Endothelial cell of umbilical vein (primary cell): Measurements from ENCODE around the gene RTL5. TPM values are rescaled to one million over a fixed set of nuclear protein-coding genes. Genes with fewer than 3 reads are reported as not detected.

Source experiments
- BruUV-seq: library from RNA; stranded (reverse); fragments of 400-500 nt; replicated peaks from 2 replicates; lab custom pipeline; 2021; lab: Mats Ljungman, UMichigan
- CTCF ChIA-PET: fragments of 300-600, 350-600 bp; sonication (Branson Sonifier 250); formaldehyde crosslinking; loops from one replicate; lab custom pipeline; 2021; ENCODE audit warnings: antibody characterized with exemption, inconsistent platforms; lab: Charles Lee
- POLR2A ChIA-PET: fragments of 300-600, 350-600 bp; sonication (Branson Sonifier 250); formaldehyde crosslinking; loops from one replicate; lab custom pipeline; 2021; ENCODE audit warnings: antibody characterized with exemption, inconsistent platforms; lab: Charles Lee
- DNase-seq: peaks from one replicate; pipeline ENCODE4 v3.0.0-alpha.2; 2011; ENCODE audit warnings: low read depth, low spot score
- FAIRE-seq: peaks from 2 replicates; lab custom pipeline; 2011; peaks lifted over from hg19 to GRCh38; lab: Jason Lieb, UNC
- H2AFZ ChIP-seq: 2 replicates; pipeline ENCODE4 v1.6.0; 2012; ENCODE audit warnings: low read depth, low read length, control low read depth, inconsistent platforms
- H3K27ac ChIP-seq: 2 replicates; pipeline ENCODE4 v1.5.1; 2011; ENCODE audit warnings: low read depth, mild to moderate bottlenecking, control low read depth, low read length, moderate library complexity; ENCODE audit not compliant: insufficient read depth
- H3K27me3 ChIP-seq, 2 experiments: 2 replicates each; pipeline versions ENCODE4 v1.6.0 to v1.6.1; 2011; ENCODE audit warnings: low read length in 2 of 2, mixed read lengths in 1 of 2; ENCODE audit not compliant: control insufficient read depth in 2 of 2, insufficient read depth in 2 of 2
- H3K36me3 ChIP-seq, 2 experiments: 2 replicates in 1 of 2; 3 replicates in 1 of 2; pipeline ENCODE4 v1.5.1; 2011; ENCODE audit warnings: low read length in 2 of 2, mild to moderate bottlenecking in 1 of 2, moderate library complexity in 1 of 2; ENCODE audit not compliant: control insufficient read depth in 2 of 2, insufficient read depth in 2 of 2; ENCODE audit errors: extremely low read depth in 1 of 2
- H3K4me1 ChIP-seq: 3 replicates; pipeline ENCODE4 v1.5.1; 2011; ENCODE audit warnings: mild to moderate bottlenecking, low read length; ENCODE audit not compliant: control insufficient read depth, insufficient read depth; ENCODE audit errors: extremely low read depth
- H3K4me2 ChIP-seq: 2 replicates; pipeline ENCODE4 v1.6.1; 2011; ENCODE audit warnings: low read length, control low read depth, mixed read lengths; ENCODE audit not compliant: insufficient read depth
- H3K4me3 ChIP-seq, 3 experiments: fragments of 200-600 bp in 1 of 3; sonication (generic), shearing (Covaris generic) in 1 of 3; replicated peaks in 1 of 3; 2 replicates each; pipeline ENCODE4 v1.5.1; 2011 to 2016; ENCODE audit warnings: control low read depth in 3 of 3, low read length in 3 of 3, mild to moderate bottlenecking in 2 of 3, inconsistent platforms in 1 of 3, low read depth in 1 of 3, moderate library complexity in 1 of 3; ENCODE audit not compliant: insufficient read depth in 1 of 3
- H3K79me2 ChIP-seq: 2 replicates; pipeline ENCODE4 v1.6.0; 2012; ENCODE audit warnings: low read length, inconsistent platforms; ENCODE audit not compliant: control insufficient read depth, insufficient read depth
- H3K9ac ChIP-seq: replicated peaks from 2 replicates; pipeline ENCODE3; 2011; ENCODE audit warnings: low read length, control low read depth; ENCODE audit not compliant: insufficient read depth; ENCODE audit errors: extremely low read depth
- H3K9me1 ChIP-seq: replicated peaks from 3 replicates; pipeline ENCODE4 v1.6.0; 2011; ENCODE audit warnings: mild to moderate bottlenecking, low read length; ENCODE audit not compliant: control insufficient read depth, insufficient read depth; ENCODE audit errors: extremely low read depth
- H3K9me3 ChIP-seq: replicated peaks from 2 replicates; pipeline ENCODE4 v1.5.1; 2012; ENCODE audit warnings: low read length, inconsistent platforms; ENCODE audit not compliant: control insufficient read depth, insufficient read depth
- H4K20me1 ChIP-seq: replicated peaks from 2 replicates; pipeline ENCODE3; 2011; ENCODE audit warnings: mild to moderate bottlenecking, low read length; ENCODE audit not compliant: control insufficient read depth, insufficient read depth; ENCODE audit errors: extremely low read depth
- CTCF ChIP-seq, 2 donors: IDR thresholded peaks; 1 replicate in 1 of 2; 2 replicates in 1 of 2; pipeline ENCODE4 v1.5.1; 2011; ENCODE audit warnings: low read length in 2 of 2, mild to moderate bottlenecking in 2 of 2, moderate library complexity in 2 of 2, control low read depth in 1 of 2, inconsistent platforms in 1 of 2, low read depth in 1 of 2; ENCODE audit not compliant: insufficient read depth in 1 of 2; ENCODE audit errors: extremely low read depth in 1 of 2
- EZH2 ChIP-seq: IDR thresholded peaks from 2 replicates; pipeline ENCODE4 v1.6.1; 2012; ENCODE audit warnings: borderline replicate concordance, low read depth, mild to moderate bottlenecking, moderate library complexity, low read length, inconsistent platforms; ENCODE audit not compliant: severe bottlenecking
- FOS ChIP-seq: IDR thresholded peaks from 2 replicates; pipeline ENCODE4 v1.6.1; 2011; ENCODE audit warnings: mild to moderate bottlenecking, low read length, moderate library complexity, borderline replicate concordance; ENCODE audit not compliant: insufficient read depth
- GATA2 ChIP-seq: IDR thresholded peaks from 2 replicates; pipeline ENCODE4 v1.7.0; 2011; ENCODE audit warnings: low read depth, mild to moderate bottlenecking, moderate library complexity, mixed read lengths, low read length; ENCODE audit not compliant: insufficient read length, insufficient read depth
- JUN ChIP-seq: IDR thresholded peaks from 2 replicates; pipeline ENCODE4 v1.6.1; 2011; ENCODE audit warnings: borderline replicate concordance, low read depth; ENCODE audit not compliant: insufficient read length, insufficient read depth
- MAX ChIP-seq: IDR thresholded peaks from 2 replicates; pipeline ENCODE4 v1.6.1; 2011; ENCODE audit not compliant: insufficient read depth, insufficient read length
- MYC ChIP-seq: IDR thresholded peaks from one replicate; pipeline ENCODE4 v1.6.1; 2011; ENCODE audit warnings: mild to moderate bottlenecking, low read depth, low read length
- POLR2A ChIP-seq: IDR thresholded peaks from 2 replicates; pipeline ENCODE4 v1.6.1; 2012; ENCODE audit warnings: low read depth, mild to moderate bottlenecking, control low read depth, low read length
- POLR2AphosphoS5 ChIP-seq: IDR thresholded peaks from 2 replicates; pipeline ENCODE4 v1.6.1; 2012; ENCODE audit warnings: low read depth, mild to moderate bottlenecking, control low read depth, low read length, moderate library complexity; ENCODE audit not compliant: insufficient read depth
- dilution Hi-C: fragments of 300-500 bp; cut with MboI; formaldehyde crosslinking; loops from one replicate; pipeline ENCODE4 v1.15.0; 2019; ENCODE audit warnings: low sequenced_read_pairs; ENCODE audit not compliant: extremely low pct_ligation_motif_present
- intact Hi-C: fragments of 100-400 bp; cut with micrococcal nuclease; formaldehyde crosslinking; loops from one replicate; pipeline ENCODE4 v1.10.0; 2022
- polyA plus RNA-seq, 4 experiments: library from polyadenylated mRNA; depleted of rRNA in 3 of 4; stranded (reverse) in 3 of 4; unstranded in 1 of 4; fragments of >200 nt; gene quantifications; 2 replicates each; pipeline versions ENCODE4 v1.2.1 to v1.2.3, GENCODE V29; 2011 to 2012; ENCODE audit warnings: missing spikeins in 1 of 4
- total RNA-seq: library from RNA; stranded (reverse); gene quantifications from 2 replicates; pipeline ENCODE4 v1.2.3, GENCODE V29; 2021

RTL5 gene
- total and polyA plus RNA-seq, 2 donors (not counting 3 experiments of a cell fraction or from before 2014, with no cell fraction given), result 1.0 to 1.7 TPM

DNA sequence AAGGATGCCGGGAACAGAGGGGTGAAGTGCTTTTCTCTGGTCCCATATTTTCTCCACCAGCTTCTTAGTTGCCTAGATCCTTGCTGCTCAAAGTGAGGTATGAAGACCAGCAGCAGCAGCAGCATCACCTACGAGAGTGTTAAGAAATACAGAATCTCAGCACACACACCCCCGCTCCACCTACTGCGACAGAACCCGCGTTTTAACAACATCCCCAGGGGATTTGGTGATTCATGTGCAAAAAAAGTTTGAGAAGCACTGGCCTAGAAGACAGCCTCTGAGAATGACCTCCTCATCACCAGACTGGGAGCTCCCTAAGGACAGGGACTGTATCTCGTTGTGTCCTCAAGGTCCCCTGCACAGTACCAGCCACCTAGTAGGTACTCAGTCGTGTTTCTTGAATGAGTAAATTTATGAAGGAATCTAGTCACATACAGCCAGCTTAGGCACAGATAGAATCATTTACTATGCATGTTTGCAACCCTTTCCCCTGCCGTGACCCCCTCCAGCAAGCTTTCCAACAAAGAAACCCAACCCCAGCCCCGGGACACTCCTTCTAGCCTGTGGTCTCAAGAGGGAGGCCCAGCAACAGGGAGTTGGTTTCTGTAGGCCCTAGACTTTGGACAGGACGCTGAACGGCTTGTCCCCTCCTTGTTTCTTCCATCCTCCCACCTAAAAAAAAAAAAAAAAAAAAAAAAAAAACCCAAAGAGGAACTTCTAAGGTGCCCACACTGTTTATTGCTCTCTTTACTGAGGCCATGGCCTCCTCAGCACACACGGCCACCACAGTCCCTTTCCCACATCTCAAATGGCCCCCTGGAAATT lies 21.5 kb downstream of the RTL5 start:
- BruUV-seq, result no TSS peak
- intact Hi-C loops, result no loop called here
- no peak for DNase-seq
- Histone ChIP-seq H4K20me1 (no peaks in the 10 kb centered on the region), H3K4me1 (no peaks in the 10 kb centered on the region), H3K27me3 (no peaks in the 10 kb centered on the region), H3K4me2 (no peak overlapping the region), H3K27ac (no peak overlapping the region), H3K79me2 (peaks cover 24% of the 10 kb centered on the region), H3K9me1 (no peaks in the 10 kb centered on the region), H3K36me3 (no peaks in the 10 kb centered on the region), H3K9ac (no peak overlapping the region), H3K9me3 (no peaks in the 10 kb centered on the region), H3K4me3 (no peak overlapping the region), H2AFZ (no peak overlapping the region)
- CTCF ChIA-PET, result no interaction called here
- FAIRE-seq, result no peak
- dilution Hi-C loops, result no loop called here
- POLR2A ChIA-PET, result no interaction called here
- TF ChIP-seq MYC (no peak), POLR2AphosphoS5 (no peak), CTCF (IDR thresholded peaks at IDR 0.05; ENCODE audit: extremely low read depth in 1 of 2, insufficient read depth in 1 of 2, low read depth in 1 of 2, low read length in 2 of 2) (no peak), MAX (no peak), GATA2 (no peak), FOS (no peak), EZH2 (no peak), POLR2A (no peak), JUN (no peak)
